HAP-1 (cell line): Measurements from ENCODE around the gene RPS6KA5.

Experiments
- DNase-seq, 2 experiments: peaks; one replicate each; pipeline ENCODE4 v3.0.0-alpha.2; 2016 to 2020; ENCODE audit warnings: low spot score in 2 of 2
- H3K27me3 ChIP-seq: fragments of 250-450 bp; sonication (Bioruptor Pico); 2 replicates; pipeline ENCODE4 v1.5.1; 2020; ENCODE audit warnings: low read depth, mild to moderate bottlenecking, moderate library complexity
- H3K36me3 ChIP-seq: fragments of 250-450 bp; sonication (Bioruptor Pico); replicated peaks from 2 replicates; pipeline ENCODE4 v1.5.1; 2020; ENCODE audit warnings: mild to moderate bottlenecking
- H3K4me1 ChIP-seq: fragments of 250-450 bp; sonication (Bioruptor Pico); 2 replicates; pipeline ENCODE4 v1.5.1; 2020; ENCODE audit warnings: mild to moderate bottlenecking
- H3K4me3 ChIP-seq: fragments of 250-450 bp; sonication (Bioruptor Pico); 2 replicates; pipeline ENCODE4 v1.5.1; 2020; ENCODE audit warnings: mild to moderate bottlenecking, moderate library complexity
- H3K9me3 ChIP-seq: fragments of 250-450 bp; sonication (Bioruptor Pico); 2 replicates; pipeline ENCODE4 v1.5.1; 2020; ENCODE audit warnings: mild to moderate bottlenecking, moderate library complexity
- in situ Hi-C: fragments of 300-500 bp; cut with MboI; formaldehyde crosslinking; loops from 3 replicates; pipeline ENCODE4 v1.14.3; 2020; ENCODE audit warnings: low sequenced_read_pairs, inconsistent platforms, mixed read lengths

Gene RPS6KA5

GRCh38 chr14:90809530-90810312 lies 250.7 kb downstream of the RPS6KA5 start:
- in situ Hi-C loops: no loop called here
- DNase-seq: no peak
- no peaks in the 10 kb centered on the region; the same call in 1 of the 2 replicates for H3K4me1 ChIP-seq
- H3K36me3 ChIP-seq: no peaks in the 10 kb centered on the region
- H3K9me3 ChIP-seq: no peaks in the 10 kb centered on the region
- H3K4me3 ChIP-seq: no peak overlapping the region
- H3K27me3 ChIP-seq: no peaks in the 10 kb centered on the region

DNA sequence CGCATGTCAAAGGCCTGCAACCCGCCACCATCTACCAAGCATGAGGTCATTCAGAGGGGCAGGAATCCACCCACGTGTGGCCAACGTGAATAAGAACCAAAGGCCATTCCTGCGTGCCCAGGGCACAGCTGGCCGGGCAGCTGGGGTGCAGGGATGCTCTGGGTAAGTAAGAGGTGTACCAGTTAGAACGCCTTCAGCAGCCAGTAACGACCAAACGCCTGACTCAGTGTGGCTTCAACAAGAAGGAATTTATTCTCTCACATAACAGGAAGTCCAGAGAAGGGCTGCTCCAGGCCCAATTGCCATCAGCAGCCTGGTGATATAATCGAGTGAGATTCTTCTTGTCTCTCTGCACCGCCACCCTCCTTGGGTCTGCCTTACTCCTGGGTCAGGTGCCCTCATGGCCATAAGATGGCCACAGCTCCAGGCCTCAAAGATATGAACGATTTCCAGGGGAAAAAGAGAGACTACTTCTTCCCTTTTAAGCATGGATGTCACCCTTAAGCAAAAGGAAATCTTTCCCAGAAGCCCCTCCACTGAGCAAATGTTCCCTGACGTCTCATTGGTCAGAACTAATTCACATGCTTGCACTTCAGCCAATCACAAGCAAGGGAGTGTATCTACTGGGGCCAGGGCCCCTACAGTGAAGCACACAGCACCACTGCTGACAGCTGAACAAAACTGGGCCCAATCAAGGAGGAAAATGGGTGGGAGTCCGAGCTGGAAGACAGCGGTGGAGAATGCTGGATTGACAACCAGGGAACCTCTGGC lies 251.5 kb downstream of the RPS6KA5 start:
- Histone ChIP-seq H3K9me3 (no peaks in the 10 kb centered on the region), H3K27me3 (no peaks in the 10 kb centered on the region), H3K4me1 (no peaks in the 10 kb centered on the region), H3K4me3 (no peak overlapping the region), H3K36me3 (no peaks in the 10 kb centered on the region)
- DNase-seq: no peak
- in situ Hi-C loops: no loop called here

GRCh38 chr14:90807060-90807459 lies 253.4 kb downstream of the RPS6KA5 start:
- DNase-seq: no peak
- in situ Hi-C loops: no loop called here
- H3K4me1 ChIP-seq: no peaks in the 10 kb centered on the region
- H3K27me3 ChIP-seq: no peaks in the 10 kb centered on the region
- H3K36me3 ChIP-seq: no peaks in the 10 kb centered on the region
- H3K4me3 ChIP-seq: no peak overlapping the region
- no peaks in the 10 kb centered on the region for H3K9me3 ChIP-seq

DNA sequence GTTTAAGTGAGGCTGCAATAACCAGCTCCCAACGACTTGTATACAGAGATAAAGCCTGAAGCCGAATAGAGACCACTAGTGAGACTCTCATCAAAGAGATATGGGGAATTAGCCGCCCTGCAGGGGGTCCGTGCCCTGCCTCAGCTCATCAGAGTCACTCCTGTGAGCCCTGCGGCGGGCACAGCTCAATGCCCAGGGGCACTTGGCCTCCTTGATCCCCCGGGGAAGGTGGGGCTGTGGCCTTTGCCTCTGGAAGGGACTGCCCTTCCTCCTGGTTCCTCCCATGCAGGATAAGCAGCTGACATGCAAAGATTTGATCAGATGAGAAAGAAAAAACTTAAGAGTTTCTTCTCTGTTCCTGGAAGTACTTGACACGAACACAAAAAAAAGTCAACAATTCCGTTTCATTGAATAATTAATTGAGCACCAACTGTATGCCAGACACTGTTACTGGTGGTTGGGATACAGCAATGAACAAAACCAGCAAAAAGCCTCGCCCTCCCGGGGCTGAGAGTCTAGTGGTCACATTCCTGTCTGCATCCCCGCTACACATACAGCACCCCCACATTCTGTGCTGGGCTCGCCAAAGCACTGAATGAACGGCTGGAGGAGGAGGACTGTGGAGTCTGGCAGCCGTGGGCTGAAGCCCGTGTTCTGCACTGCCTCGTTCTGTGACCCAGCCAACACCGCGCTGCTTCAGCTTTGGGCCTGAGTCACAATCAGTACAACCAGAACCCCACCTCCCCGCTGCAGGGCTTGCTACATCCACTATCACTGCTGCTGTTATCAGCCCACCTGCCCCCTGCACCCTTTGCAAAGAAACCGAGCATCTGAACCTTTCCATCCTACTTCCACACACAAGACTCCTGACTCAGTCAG lies 254.5 kb downstream of the RPS6KA5 start:
- in situ Hi-C loops: no loop called here
- DNase-seq: no peak
- no peaks in the 10 kb centered on the region for H3K27me3 ChIP-seq
- no peaks in the 10 kb centered on the region for H3K4me1 ChIP-seq
- no peaks in the 10 kb centered on the region for H3K36me3 ChIP-seq
- no peak overlapping the region for H3K4me3 ChIP-seq
- H3K9me3 ChIP-seq: no peaks in the 10 kb centered on the region

- Histone ChIP-seq H3K36me3 (no peaks in the 10 kb centered on the region), H3K4me1 (no peaks in the 10 kb centered on the region), H3K27me3 (no peaks in the 10 kb centered on the region), H3K9me3 (no peaks in the 10 kb centered on the region), H3K4me3 (no peak overlapping the region)
- in situ Hi-C loops: no loop called here
- DNase-seq: no peak
These were observed 255.4 kb downstream of the RPS6KA5 start for GRCh38 chr14:90805084-90805391.

- Histone ChIP-seq H3K36me3 (no peaks in the 10 kb centered on the region), H3K4me3 (no peak overlapping the region), H3K9me3 (no peaks in the 10 kb centered on the region), H3K27me3 (no peaks in the 10 kb centered on the region), H3K4me1 (no peaks in the 10 kb centered on the region)
- in situ Hi-C loops: no loop called here
- DNase-seq: no peak
These were observed 256.0 kb downstream of the RPS6KA5 start for GRCh38 chr14:90804292-90805083.

DNA sequence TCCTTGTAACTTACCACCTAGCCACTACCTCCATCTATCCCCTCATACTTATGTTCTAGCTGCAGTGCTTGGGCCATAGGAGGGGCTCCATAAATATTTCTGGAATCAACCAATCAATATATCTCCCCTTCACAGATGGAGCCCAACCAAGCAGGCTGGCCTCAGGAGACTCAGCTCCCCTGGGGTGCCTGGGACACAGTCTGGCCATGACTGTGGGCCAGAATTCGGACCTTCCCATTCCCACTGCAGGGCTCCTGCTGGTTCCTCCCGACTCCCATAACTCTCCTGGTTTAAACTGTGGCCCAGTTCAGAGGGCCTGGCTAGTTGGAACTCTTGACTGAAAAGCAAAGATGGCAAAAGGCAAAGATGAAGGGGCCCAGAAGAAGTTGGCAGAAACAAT lies 257.2 kb downstream of the RPS6KA5 start:
- Histone ChIP-seq H3K4me3 (no peak overlapping the region), H3K36me3 (no peaks in the 10 kb centered on the region), H3K4me1 (no peaks in the 10 kb centered on the region), H3K9me3 (no peaks in the 10 kb centered on the region), H3K27me3 (no peaks in the 10 kb centered on the region)
- no peak for DNase-seq
- in situ Hi-C loops: no loop called here

DNA sequence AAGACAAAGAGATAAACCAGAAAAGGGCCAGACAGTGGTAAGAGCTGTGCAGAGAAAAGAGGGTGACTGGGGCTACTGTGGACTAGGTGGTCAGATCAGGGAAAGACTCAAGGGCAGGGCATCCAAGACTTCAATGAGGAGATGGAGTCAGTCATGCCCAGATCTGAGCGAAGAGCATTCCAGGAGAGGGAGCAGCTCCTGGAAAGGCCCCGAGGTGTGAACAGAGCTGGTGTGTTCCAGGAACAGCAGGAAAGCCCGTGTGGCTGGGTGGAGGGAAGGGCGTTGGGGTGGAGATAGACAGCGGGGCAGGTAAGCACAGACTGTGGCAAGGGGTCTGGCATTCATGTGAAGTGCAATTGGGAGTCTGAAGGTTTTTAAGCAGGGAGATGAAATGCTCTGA lies 261.0 kb downstream of the RPS6KA5 start:
- no peaks in the 10 kb centered on the region for H3K36me3 ChIP-seq
- no peaks in the 10 kb centered on the region for H3K4me1 ChIP-seq
- H3K27me3 ChIP-seq: no peaks in the 10 kb centered on the region
- H3K4me3 ChIP-seq: no peak overlapping the region
- in situ Hi-C loops: no loop called here
- DNase-seq: no peak
- H3K9me3 ChIP-seq: no peaks in the 10 kb centered on the region

GRCh38 chr14:90797919-90798318 lies 262.5 kb downstream of the RPS6KA5 start:
- Histone ChIP-seq H3K4me3 (no peak overlapping the region), H3K4me1 (no peaks in the 10 kb centered on the region), H3K9me3 (no peaks in the 10 kb centered on the region), H3K27me3 (no peaks in the 10 kb centered on the region), H3K36me3 (no peaks in the 10 kb centered on the region)
- no peak for DNase-seq
- in situ Hi-C loops: no loop called here
